ENCODE results near the gene ULK1.

Gene ULK1

DNA sequence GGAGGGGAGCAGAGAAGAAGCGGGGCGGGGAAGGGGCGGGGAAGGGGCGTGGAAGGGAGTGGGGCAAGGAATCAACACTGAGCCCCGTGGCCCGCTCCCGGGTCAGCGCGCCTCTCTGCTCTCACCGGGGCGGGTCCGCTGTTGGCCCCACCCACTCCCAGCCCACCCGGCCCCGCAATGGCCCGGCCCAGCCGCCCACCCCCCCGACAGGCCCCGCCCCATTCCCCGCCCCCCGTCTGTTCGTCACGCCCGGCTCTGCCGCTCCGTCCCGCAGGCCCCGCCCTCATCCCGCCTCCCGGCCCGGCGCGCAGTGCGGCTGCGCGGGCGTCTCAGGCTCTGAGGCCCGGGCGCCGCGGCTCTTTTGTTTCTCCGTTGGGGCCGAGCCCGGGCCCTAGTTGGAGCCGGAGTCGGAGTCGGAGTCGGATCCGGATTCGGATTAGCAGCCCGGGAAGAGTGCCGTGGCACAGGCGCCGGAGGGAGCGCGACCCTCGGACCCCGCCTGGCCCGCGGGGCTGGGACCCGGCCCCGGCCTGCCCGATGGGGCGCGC lies at the start of gene ULK1:
TSS of gene ULK1 (plus strand) at position 310 of the 548 bp plus-strand sequence. CDS start 380 bp downstream, outside the sequence.
- DNase-seq (ENCODE audit: low read depth in 2 of 2) = peak; percentile 85 to 89

DNA sequence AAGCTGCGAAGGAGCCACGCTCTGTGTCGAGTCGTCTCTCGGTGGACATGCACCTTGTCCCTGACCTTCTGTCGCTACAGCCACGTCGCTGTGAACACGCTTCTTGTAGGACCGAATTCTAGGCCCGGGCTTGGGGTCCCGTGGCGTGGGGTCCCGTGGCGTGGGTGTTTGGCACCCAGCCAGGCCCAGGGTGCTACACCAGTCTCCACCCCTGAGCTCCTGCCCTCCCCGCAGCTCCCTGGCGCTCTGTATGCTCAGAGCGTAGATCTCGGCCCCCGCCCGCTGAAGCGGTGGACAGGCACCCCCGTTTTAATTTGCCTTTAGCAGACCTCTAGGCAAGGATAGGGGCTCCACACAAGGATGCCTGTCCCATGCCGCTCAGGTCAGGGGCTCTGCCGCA lies 49.8 kb upstream of the ULK1 start:
- DNase-seq (ENCODE audit: low read depth in 2 of 2) = no peak

DNA sequence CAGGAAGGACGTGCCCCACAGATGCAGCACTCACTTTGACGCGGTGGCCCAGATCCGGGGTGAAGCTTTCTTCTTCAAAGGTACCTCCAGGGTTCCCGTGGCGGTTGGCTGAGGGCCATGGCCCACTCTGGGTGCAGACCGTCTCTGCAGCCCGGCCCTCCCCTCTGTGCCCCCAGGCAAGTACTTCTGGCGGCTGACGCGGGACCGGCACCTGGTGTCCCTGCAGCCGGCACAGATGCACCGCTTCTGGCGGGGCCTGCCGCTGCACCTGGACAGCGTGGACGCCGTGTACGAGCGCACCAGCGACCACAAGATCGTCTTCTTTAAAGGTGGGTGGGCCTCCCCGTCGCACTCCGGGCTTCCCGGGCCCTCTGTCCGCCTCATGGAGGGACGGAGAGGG lies 49.3 kb upstream of the ULK1 start:
- DNase-seq (ENCODE audit: low read depth in 2 of 2) = no peak

DNA sequence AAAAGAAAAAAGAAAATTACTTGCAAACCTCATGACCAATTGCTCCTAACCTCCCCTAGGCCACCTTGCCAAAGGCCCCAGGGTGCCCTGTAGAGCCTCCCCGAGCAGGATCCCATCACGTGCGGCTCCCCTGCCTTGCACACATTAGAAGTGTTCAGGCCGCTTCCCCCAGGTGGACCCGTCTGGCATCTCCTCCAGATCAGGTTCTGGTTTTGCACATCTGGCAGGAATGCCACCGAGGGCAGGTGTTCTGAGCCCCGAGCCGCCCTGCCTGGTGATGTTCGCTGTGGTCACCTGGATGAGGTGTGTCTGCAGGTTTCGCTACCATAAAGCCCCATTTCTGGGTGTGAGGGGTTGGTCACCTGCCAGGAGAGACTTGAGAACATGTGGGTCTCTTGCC lies 47.0 kb upstream of the ULK1 start:
- no peak for DNase-seq (ENCODE audit: low read depth in 2 of 2)

DNA sequence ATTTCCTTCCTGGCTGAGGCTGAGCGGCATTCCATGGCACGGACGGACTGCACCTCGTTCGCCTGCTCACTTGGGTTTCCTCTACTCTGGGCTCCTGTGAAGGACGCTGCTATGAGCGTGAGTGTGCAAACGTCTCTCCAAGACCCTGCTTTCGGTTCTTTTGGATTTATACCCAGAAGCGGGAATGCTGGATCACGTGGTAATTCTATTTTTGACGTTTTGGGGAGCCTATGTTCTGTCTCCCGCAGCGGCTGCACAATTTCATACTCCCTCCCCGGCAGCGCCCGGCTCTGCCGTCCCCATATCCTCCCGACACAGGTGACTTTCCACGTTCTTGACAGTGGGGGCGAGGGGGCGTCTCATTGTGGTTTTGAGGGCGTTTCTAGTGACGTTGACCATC lies 45.7 kb upstream of the ULK1 start:
- no peak for DNase-seq (ENCODE audit: low read depth in 2 of 2)

DNA sequence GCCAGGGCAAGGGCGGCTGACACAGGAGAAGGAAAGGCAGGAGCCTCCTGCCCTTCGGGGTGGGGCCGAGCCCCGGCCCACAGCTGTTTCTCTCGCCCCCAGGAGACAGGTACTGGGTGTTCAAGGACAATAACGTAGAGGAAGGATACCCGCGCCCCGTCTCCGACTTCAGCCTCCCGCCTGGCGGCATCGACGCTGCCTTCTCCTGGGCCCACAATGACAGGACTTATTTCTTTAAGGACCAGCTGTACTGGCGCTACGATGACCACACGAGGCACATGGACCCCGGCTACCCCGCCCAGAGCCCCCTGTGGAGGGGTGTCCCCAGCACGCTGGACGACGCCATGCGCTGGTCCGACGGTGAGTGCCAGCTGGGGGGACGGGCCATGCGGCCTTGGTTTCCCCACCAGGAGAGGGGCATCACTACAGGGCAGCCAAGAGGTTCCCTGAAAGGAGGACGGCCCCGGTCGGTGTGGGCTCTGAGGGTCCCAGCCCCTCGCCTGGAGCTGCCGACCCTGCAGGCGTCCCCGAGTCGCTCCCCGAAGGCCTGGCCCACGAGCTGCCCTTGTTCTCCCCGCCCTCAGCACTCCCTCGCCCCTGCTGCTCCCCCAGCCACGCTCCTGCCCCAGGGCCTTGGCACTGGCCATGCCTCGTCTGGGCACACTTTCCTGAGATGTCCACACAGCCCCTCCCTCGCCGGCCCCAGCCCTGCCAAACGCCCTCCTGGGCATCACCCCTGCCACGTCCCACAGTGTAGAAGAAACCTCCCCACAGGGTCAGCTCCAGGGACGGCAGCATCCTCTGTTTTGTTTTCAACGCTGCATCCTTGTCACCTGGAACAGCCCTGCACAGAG lies 44.5 kb upstream of the ULK1 start:
- DNase-seq (ENCODE audit: low read depth in 2 of 2) = no peak

DNA sequence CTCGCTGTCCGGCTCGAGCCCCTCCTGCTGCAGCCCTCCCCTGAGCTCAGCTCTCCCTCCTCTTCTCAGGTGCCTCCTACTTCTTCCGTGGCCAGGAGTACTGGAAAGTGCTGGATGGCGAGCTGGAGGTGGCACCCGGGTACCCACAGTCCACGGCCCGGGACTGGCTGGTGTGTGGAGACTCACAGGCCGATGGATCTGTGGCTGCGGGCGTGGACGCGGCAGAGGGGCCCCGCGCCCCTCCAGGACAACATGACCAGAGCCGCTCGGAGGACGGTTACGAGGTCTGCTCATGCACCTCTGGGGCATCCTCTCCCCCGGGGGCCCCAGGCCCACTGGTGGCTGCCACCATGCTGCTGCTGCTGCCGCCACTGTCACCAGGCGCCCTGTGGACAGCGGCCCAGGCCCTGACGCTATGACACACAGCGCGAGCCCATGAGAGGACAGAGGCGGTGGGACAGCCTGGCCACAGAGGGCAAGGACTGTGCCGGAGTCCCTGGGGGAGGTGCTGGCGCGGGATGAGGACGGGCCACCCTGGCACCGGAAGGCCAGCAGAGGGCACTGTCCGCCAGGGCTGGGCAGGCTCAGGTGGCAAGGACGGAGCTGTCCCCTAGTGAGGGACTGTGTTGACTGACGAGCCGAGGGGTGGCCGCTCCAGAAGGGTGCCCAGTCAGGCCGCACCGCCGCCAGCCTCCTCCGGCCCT lies 43.4 kb upstream of the ULK1 start:
- DNase-seq (ENCODE audit: low read depth in 2 of 2) = no peak

DNA sequence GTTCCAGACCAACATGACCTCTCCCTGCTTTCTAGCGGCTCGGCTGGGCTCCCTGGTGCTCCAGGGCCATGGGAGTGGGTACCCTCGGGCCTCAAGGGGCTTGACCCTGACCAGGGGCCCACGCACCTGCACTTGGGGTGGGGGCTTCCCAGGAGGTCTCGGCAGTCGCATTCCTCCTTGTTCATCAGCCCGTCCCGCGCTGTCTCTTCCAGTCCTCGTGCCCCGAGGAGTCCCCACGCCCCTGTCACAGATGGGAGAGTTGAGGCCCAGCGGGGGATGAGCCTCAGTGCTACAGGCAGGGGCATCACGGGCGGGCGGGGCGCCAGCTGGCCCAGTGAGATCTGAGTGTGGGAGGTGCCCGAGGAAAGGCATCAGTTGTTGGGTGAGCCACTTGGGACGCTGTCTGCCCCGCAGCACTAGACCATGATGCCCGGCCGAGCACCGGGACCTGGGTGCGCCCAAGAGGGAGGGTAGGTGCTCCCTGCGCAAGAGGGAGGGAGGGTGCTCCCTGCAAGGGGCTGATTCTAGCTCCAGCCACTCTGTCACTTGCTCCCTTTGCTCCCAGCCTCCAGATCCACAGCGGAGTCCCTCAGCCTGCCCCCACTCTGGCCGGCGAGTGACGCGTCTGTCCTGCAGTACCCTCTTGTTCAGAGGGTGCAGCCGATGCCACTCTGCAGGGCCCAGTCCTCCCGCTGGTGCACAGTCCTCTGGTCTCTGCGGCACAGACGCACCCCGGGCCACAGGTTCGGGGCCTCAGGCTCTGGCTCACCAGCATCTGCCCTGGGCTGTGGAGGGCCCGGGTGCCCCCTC lies 42.5 kb upstream of the ULK1 start:
- no peak for DNase-seq (ENCODE audit: low read depth in 2 of 2)

DNA sequence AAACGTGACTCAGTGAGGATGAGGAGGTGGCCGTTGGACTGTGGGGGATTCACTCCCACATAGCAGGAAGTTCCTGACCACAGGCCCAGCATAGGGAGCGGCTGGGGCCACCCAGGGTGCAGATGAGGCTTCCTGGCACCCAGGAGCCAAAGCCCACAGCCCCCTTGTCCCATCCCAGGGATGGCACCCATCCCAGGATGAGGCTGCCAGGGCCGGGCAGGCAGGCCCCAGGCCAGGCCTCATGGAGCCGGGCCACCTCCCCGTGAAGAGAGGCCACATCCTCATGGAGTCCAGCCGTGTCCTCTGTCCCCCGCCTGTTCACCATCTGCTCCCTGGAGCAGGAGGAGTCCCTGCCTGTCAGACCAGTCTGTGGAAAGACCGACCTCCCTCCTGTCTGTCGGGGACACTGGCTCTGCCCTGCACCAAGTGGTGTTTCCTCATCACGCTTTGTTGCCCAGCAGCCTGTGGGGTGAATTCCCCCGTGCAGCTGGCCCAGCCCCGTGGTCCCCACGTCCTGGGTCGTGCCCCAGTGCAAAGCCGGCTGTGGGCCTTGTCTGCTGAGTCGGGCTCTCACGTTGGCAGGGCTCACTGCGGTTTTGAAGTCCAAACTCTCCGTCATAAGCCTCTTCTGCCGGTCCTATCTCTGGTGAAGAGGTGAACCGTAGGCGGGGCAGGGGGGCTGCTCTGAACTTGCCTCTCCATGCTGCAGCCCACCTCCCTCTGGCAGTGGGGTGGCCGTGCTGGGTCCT lies 41.7 kb upstream of the ULK1 start:
- no peak for DNase-seq (ENCODE audit: low read depth in 2 of 2)

DNA sequence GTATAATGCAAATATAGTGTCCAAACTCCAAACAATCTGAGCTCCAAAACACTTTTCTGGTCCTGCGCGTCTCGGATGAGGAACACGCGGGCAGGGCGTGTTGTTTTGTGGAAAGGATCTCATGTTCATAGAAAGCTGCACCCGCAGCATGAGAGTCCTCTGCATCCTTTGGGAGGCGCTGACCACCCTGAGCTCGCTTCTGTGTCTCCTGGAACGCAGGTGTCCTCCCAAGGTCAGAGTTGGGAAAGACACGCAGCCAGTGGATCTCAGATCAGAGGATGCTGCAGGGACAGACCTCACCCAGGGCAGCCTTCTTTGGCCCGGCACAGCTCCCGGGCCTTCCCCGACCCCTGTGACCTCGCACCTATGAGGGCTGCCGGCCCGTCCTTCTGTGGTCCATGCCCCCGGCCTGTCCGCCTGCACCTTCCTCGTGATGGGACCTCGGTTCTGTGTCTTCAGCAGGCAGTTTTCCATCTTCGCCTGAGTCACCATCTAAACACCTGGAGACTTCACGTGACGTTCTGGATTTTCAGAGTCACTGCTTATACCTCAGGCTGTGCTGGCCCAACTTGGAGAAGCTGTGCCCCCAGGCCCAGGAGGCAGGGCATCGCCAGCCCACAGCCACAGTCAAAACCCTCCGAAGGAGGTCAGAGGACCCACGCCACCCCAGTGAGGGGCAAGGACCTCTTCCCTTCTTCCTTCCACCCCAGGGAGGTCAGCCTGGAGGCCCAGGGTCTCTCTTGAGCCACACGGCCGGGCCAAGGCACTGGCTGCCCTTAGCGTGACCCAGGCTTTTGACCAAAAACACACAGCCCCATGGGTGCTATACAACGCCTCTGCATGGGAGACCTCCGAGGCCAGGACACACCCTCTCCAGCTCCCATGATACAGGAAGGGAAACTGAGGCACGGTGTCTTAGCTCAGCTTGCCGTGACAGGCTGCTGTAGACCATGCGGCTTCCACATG lies 40.3 kb upstream of the ULK1 start:
- no peak for DNase-seq (ENCODE audit: low read depth in 2 of 2)

DNA sequence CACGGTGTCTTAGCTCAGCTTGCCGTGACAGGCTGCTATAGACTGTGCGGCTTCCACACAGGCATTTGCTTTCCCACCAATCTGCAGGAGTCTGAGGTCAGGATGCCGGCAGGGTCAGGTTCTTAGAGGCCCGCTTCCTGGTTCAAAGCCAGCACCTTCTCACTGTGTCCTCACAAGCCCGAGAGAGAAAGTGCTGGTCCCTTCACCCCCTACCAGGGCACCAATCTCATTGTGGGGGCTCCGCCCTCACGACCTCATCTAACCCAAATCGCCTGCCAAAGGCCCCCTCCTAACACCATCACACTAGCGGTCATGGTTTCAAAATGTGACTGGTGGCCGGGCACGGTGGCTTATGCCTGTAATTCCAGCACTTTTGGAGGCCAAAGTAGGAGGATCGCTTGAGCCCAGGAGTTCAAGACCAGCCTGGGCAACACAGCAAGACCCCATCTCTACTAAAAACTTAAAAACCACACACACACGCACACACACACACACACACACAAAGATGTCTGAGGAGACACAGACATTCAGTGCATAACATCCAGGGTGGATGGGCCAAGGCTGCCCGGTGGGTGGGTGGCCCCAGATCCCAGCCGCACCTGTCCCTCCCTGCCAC lies 39.5 kb upstream of the ULK1 start:
- no peak for DNase-seq (ENCODE audit: low read depth in 2 of 2)

DNA sequence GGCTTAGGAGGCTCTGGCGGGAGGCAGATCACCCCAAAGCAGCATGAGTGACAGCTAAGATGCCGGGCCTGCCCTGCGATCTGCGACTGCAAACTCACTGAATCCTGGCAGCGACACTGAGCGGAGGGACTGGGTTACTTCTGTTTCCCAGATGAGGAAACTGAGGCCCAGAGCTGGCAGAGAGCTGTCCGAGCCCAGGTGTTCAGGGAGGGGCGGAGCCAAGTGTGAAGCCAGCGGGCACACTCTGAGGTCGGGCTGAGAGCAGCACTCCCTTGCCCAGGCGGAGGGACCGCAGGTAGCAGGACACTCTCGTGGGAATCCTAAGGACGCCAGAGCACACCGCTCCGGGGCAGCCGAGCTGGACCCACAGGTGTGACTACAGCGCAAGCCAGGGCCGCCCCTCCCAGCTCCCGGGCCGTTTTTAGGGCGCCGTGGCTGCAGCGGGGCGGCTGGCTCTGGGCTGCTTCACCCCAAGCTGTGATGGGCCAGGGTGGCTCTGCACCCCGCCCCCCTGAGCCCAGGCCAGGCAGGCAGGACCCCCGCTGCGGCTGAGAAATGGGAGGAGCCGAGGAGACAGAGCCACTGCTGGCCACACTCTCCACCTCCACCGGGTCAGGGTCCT lies 38.8 kb upstream of the ULK1 start:
- DNase-seq (ENCODE audit: low read depth in 2 of 2) = no peak

DNA sequence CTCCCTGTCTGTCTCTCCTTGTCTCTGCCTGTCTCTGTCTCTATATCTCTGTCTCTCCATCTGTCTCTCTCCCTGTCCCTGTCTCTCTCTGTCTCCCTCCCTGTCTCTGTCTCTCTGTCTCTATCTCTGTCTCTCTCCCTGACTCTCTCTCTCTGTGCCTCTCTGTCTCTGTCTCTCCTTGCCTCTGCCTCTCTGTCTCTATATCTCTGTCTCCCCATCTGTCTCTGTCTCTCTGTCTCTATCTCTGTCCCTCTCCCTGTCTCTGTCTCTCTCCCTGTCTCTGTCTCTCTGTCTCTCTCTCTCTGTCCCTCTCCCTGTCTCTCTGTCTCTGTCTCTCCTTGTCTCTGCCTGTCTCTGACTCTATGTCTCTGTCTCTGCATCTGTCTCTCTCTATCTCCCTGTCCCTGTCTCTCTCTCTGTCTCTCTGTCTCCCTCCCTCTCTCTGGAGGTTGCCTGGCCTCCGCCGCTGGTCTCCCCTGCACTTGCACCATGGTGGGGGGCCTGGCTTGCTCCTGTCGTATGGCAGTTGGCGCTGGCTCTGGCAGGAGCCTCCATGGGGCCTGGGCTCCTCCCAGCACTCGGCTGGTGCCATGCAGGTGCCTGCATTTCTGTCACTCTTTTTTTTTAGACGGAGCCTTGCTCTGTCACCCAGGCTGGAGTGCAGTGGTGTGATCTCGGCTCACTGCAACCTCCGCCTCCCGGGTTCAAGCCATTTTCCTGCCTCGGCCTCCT lies 37.9 kb upstream of the ULK1 start:
- no peak for DNase-seq (ENCODE audit: low read depth in 2 of 2)

DNA sequence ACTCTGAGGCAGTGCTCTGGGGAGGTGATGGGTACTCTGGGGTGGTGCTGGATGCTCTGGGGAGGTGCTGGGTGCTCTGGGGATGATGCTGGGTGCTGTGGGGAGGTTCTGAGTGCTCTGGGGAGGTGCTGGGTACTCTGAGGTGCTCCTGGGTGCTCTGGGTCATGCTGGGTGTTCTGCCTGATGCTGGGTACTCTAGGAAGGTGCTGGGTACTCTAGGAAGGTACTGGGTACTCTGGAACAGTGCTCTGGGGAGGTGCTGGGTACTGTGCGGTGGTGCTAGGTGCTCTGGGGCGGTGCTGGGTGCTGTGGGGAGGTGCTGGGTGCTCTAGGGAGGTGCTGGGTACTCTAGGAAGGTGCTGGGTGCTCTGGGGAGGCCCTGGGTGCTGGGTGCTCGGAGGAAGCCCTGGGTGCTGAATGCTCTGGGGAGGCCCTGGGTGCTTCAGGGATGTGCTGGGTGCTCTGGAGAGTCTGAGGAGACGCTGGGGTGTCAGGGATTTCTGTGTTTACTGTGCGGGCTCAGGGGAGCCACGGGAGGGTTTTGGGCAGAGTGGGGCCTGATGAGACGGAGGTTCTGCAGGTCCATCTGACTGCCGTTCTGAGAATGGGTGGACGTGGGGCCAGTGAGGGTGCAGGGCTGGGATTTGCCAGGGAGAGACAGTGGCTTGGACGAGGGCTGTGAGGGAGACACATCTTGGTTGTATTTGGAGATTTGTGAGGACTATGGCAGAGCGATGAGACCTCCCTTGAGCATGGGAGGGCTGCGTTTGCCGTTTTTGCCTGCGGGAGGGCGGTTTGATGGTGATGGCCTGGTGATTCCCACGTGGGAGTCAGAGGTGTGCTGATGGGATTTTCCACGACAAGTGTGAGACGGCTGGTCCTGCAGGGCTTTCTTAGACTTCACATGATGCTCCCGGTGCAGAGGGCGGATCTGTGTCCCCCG lies 36.2 kb upstream of the ULK1 start:
- DNase-seq (ENCODE audit: low read depth in 2 of 2) = no peak

DNA sequence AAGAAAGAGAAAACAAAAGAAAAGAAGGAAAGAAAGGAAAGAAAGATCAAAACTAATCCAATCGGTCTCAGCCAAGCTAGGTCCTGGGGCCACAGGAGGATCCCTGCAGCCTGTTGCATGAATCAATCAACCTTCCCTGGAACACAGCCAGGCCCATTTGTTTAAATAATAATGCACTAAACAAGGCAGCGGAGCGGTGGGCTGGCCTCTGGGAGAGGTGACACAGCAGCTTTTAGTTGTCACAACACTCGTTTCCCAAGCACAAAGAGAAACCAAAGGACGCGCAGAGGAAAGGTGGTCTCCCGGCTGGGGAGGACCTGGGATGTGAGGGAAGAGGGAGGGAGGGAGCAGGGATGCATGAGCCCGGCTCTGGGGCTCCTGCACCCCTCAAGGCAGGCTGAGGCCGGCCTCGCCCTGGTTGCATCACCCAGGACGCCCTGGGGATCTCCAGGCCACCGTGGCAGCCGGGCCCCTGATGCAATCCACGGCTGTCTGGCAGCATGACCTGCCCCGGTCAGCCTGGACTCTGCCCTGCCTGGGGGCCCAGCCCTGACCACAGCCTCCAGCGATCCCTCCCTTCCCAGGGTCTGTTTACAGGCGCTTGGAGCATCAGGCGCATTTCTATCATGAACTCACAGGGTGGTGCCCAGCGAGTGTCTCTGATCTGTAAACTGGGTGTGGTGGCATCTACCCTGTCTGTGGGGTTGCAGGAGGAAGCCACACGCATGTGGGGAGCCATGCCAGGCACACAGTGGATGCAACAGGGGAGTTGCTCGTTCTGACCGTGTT lies 33.8 kb upstream of the ULK1 start:
- DNase-seq (ENCODE audit: low read depth in 2 of 2) = no peak

DNA sequence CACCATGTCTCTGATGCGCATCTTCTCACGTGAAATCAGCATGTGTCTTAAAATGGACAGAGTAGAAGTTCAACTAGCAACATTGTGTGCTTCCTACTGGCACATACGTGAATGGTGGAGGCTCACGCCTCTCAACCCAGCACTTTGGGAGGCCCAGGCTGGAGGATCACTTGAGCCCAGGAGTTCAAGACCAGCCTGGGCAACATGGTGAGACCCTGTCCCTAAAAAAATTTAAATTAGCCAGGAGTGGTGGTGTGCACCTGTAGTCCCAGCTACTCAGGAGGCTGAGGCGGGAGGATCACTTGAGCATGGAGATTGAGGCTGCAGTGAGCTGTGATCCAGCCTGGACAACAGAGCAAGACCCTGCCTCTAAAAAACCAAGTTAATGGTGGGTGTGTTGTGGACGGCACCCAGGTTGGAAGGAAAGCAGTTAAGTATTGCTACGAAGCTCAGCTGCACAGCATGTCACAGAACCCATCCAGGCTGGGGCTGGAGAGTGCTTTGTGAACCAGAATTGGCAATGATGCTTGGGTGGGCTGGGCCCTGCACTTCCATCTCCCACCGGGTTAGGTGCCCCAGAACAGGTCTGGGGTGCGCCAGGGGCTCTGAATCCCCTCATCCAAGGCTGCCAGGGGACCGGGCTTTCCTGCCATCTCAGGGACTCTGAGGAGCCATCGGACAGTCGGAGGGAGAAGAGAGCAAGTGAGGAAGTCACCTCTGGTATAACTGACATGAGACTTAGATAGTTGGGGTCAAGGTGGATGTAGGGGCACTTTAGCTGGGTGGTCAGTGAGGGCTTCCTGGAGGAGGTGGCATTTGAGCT lies 33.0 kb upstream of the ULK1 start:
- DNase-seq (ENCODE audit: low read depth in 2 of 2) = no peak
